ENCODE results near the gene MAP4K4.

The MAP4K4 gene

DNA sequence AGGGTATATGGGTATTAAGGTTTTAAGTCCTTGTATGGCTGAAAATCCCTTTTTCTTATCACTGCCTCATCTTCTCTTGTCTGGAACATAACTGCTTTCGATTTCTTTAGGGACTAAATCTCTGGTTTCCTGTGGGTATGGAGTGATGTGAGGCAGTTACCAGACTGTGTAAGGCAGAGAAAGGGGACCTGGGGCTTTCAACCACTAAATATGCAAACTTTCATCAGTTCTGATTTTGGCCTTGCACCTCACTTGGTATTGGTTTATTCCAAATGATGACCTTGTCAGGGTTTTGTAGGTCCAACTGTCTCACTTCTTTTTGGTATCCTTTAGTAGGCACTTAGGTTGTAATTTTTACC is 9.3 kb downstream of the MAP4K4 start:
- H3F3A ChIP-seq (ENCODE audit: low read depth): peaks cover 12% of the 10 kb centered on the region
- peaks cover 76% of the 10 kb centered on the region for H3K4me1 ChIP-seq (ENCODE audit: insufficient read depth, low read length, poor library complexity, severe bottlenecking)
- H3K9me2 ChIP-seq (replicated peaks; ENCODE audit: low read depth, low read length): no peaks in the 10 kb centered on the region
- H3K27me3 ChIP-seq (ENCODE audit: insufficient read depth, low read length, poor library complexity, severe bottlenecking): no peaks in the 10 kb centered on the region
- H3K36me3 ChIP-seq (ENCODE audit: insufficient read depth, low read length): no peaks in the 10 kb centered on the region
- H3K4me3 ChIP-seq (ENCODE audit: low read length, poor library complexity, severe bottlenecking): peak overlapping the region; percentile 40
- no peak overlapping the region for H3K9ac ChIP-seq (ENCODE audit: low read depth, low read length, poor library complexity, severe bottlenecking)
- H4K20me1 ChIP-seq (ENCODE audit: insufficient read depth, low read length, poor library complexity, severe bottlenecking): peaks cover 81% of the 10 kb centered on the region
- TF ChIP-seq, protein P1, sequence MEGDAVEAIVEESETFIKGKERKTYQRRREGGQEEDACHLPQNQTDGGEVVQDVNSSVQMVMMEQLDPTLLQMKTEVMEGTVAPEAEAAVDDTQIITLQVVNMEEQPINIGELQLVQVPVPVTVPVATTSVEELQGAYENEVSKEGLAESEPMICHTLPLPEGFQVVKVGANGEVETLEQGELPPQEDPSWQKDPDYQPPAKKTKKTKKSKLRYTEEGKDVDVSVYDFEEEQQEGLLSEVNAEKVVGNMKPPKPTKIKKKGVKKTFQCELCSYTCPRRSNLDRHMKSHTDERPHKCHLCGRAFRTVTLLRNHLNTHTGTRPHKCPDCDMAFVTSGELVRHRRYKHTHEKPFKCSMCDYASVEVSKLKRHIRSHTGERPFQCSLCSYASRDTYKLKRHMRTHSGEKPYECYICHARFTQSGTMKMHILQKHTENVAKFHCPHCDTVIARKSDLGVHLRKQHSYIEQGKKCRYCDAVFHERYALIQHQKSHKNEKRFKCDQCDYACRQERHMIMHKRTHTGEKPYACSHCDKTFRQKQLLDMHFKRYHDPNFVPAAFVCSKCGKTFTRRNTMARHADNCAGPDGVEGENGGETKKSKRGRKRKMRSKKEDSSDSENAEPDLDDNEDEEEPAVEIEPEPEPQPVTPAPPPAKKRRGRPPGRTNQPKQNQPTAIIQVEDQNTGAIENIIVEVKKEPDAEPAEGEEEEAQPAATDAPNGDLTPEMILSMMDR (conservative IDR thresholded peaks at IDR 0.05; ENCODE audit: low read length): no peak
- TF ChIP-seq EZH2phosphoT487 (IDR thresholded peaks at IDR 0.05; ENCODE audit: borderline replicate concordance): no peak
- H2AFZ ChIP-seq (ENCODE audit: low read length): no peak overlapping the region
- no peaks in the 10 kb centered on the region for H3K9me3 ChIP-seq (ENCODE audit: insufficient read depth, low read depth, low read length)
- H3K79me2 ChIP-seq (ENCODE audit: insufficient read depth, low read length): peaks cover 98% of the 10 kb centered on the region
- peak overlapping the region; percentile 57 for H3K4me2 ChIP-seq (ENCODE audit: low read depth, low read length, poor library complexity, severe bottlenecking)

DNA sequence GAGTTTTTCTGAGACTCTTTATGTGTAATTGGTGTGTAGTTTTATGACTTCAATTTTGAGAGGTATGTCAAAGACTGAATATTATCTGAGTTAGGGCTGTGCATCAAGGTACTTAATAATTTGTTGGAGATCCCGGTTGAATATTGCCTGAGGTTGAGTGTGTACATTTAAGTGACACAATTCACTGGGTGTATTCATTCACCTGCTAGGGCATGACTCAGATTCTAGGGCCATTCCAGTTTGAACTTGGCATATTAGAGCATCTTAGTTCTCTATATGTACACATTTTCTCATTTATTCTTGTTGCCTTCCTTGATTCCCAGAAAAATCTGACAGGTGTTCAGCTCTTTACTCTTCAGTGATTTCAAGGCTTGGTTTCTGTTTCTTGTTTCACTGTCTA is 12.5 kb downstream of the MAP4K4 start:
- Histone ChIP-seq H3K4me2 (ENCODE audit: low read depth, low read length, poor library complexity, severe bottlenecking) (peak overlapping the region; percentile 21), H3K36me3 (ENCODE audit: insufficient read depth, low read length) (no peaks in the 10 kb centered on the region)

DNA sequence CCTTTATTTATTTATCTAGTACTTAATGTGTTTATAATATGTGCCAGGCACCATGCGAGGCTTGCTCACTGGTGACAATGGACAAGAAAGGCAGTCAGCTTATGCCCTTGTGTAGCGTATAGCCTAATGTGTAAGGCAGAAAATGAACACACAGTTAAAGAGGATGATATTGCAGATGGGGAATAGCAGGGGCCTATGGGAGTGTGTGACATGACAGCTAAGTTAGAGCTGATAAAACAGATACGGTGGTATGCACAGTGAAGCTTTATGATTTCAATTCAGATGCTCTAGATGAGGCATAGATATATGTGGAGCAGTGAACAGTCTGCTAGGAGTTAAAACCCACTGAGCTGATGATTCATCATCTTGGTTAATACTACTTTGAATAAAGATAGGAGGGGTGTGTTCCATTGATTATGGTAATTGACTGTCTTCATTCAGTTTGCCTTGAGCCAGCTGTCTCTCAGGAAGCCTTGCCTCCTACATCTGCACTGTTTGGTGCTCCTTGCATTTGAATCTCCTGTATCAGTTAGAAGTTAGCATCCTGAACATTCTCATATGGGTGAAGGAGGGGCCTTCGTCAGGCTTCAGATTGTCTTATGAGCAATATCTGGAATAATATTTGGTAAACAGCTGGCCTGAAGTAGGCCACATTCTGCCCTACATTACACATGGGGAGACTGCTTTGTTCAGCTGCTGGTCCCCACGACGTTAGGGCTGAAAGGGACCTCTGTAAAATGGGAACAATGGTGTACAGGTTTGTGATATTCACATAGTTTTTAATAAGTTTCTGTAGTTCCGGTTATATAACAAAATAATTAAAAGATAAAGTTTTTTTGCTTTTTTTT is 13.2 kb downstream of the MAP4K4 start:
- Histone ChIP-seq H4K20me1 (ENCODE audit: insufficient read depth, low read length, poor library complexity, severe bottlenecking) (peaks cover 79% of the 10 kb centered on the region), H3K4me2 (ENCODE audit: low read depth, low read length, poor library complexity, severe bottlenecking) (peak overlapping the region; percentile 21), H3K4me1 (ENCODE audit: insufficient read depth, low read length, poor library complexity, severe bottlenecking) (peaks cover 55% of the 10 kb centered on the region)

More for the DNA sequence above, 12.5 kb downstream of the MAP4K4 start:
- no peaks in the 10 kb centered on the region for H3K27me3 ChIP-seq (ENCODE audit: insufficient read depth, low read length, poor library complexity, severe bottlenecking)
- H3F3A ChIP-seq (ENCODE audit: low read depth): peaks cover 10% of the 10 kb centered on the region
- no peak overlapping the region for H2AFZ ChIP-seq (ENCODE audit: low read length)
- TF ChIP-seq, protein P1 (conservative IDR thresholded peaks at IDR 0.05; ENCODE audit: low read length): no peak
- no peak for TF ChIP-seq EZH2phosphoT487 (IDR thresholded peaks at IDR 0.05; ENCODE audit: borderline replicate concordance)
- no peak overlapping the region for H3K4me3 ChIP-seq (ENCODE audit: low read length, poor library complexity, severe bottlenecking)
- H3K79me2 ChIP-seq (ENCODE audit: insufficient read depth, low read length): peaks cover 100% of the 10 kb centered on the region
- H3K9me3 ChIP-seq (ENCODE audit: insufficient read depth, low read depth, low read length): no peaks in the 10 kb centered on the region
- H3K4me1 ChIP-seq (ENCODE audit: insufficient read depth, low read length, poor library complexity, severe bottlenecking): peaks cover 60% of the 10 kb centered on the region
- peaks cover 82% of the 10 kb centered on the region for H4K20me1 ChIP-seq (ENCODE audit: insufficient read depth, low read length, poor library complexity, severe bottlenecking)
- H3K9me2 ChIP-seq (replicated peaks; ENCODE audit: low read depth, low read length): no peaks in the 10 kb centered on the region
- H3K9ac ChIP-seq (ENCODE audit: low read depth, low read length, poor library complexity, severe bottlenecking): no peak overlapping the region

More for the DNA sequence above, 13.2 kb downstream of the MAP4K4 start:
- H3K9me2 ChIP-seq (replicated peaks; ENCODE audit: low read depth, low read length): no peaks in the 10 kb centered on the region
- TF ChIP-seq, protein P1 (conservative IDR thresholded peaks at IDR 0.05; ENCODE audit: low read length): no peak
- no peak for TF ChIP-seq EZH2phosphoT487 (IDR thresholded peaks at IDR 0.05; ENCODE audit: borderline replicate concordance)
- no peaks in the 10 kb centered on the region for H3K9me3 ChIP-seq (ENCODE audit: insufficient read depth, low read depth, low read length)
- no peak overlapping the region for H3K4me3 ChIP-seq (ENCODE audit: low read length, poor library complexity, severe bottlenecking)
- no peak overlapping the region for H3K9ac ChIP-seq (ENCODE audit: low read depth, low read length, poor library complexity, severe bottlenecking)
- no peak overlapping the region for H2AFZ ChIP-seq (ENCODE audit: low read length)
- H3K36me3 ChIP-seq (ENCODE audit: insufficient read depth, low read length): no peaks in the 10 kb centered on the region
- no peaks in the 10 kb centered on the region for H3K27me3 ChIP-seq (ENCODE audit: insufficient read depth, low read length, poor library complexity, severe bottlenecking)
- H3F3A ChIP-seq (ENCODE audit: low read depth): peaks cover 4% of the 10 kb centered on the region
- H3K79me2 ChIP-seq (ENCODE audit: insufficient read depth, low read length): peaks cover 100% of the 10 kb centered on the region
